Retinal pigment epithelial cell (primary cell): ENCODE measurements around the gene SH2D3C.

ENCODE experiments used
- DNase-seq: peaks from one replicate; pipeline ENCODE4 v3.0.0-alpha.2; 2010; ENCODE audit warnings: low read depth
- H3K4me3 ChIP-seq: 2 replicates; pipeline ENCODE4 v1.5.1; 2011; ENCODE audit warnings: mild to moderate bottlenecking, low read length, control low read depth, moderate library complexity
- CTCF ChIP-seq: conservative IDR thresholded peaks from 2 replicates; pipeline ENCODE4 v1.5.1; 2011; ENCODE audit warnings: low read depth, low read length, control low read depth, inconsistent platforms

The SH2D3C gene

GRCh38 chr9:127734247-127734746 is 44.2 kb downstream of the SH2D3C start:
- peak overlapping the region; percentile 70 for H3K4me3 ChIP-seq
- DNase-seq: no peak
- no peak for TF ChIP-seq CTCF

GRCh38 chr9:127733614-127734013 is 44.9 kb downstream of the SH2D3C start:
- H3K4me3 ChIP-seq: no peak overlapping the region
- no peak for TF ChIP-seq CTCF
- no peak for DNase-seq

GRCh38 chr9:127732444-127732843 is 46.0 kb downstream of the SH2D3C start:
- DNase-seq: no peak
- no peak for TF ChIP-seq CTCF
- H3K4me3 ChIP-seq: no peak overlapping the region

GRCh38 chr9:127731938-127732337 is 46.5 kb downstream of the SH2D3C start:
- H3K4me3 ChIP-seq: no peak overlapping the region
- no peak for TF ChIP-seq CTCF

GRCh38 chr9:127730799-127731410 is 47.6 kb downstream of the SH2D3C start:
- DNase-seq: no peak

More at GRCh38 chr9:127731938-127732337, 46.5 kb downstream of the SH2D3C start:
- no peak for DNase-seq

GRCh38 chr9:127730262-127730661 is 48.2 kb downstream of the SH2D3C start:
- no peak for DNase-seq
- no peak overlapping the region for H3K4me3 ChIP-seq
- no peak for TF ChIP-seq CTCF

More at GRCh38 chr9:127730799-127731410, 47.6 kb downstream of the SH2D3C start:
- no peak for TF ChIP-seq CTCF
- H3K4me3 ChIP-seq: no peak overlapping the region
